CD4-positive, alpha-beta T cell treated with Interleukin-1 beta for 1 hour (primary cell): Measurements from ENCODE around the gene NHSL2.
"Not testable (repeated sequence)": the region's sequence is repeated elsewhere in the genome, so short reads cannot be mapped to it uniquely, and the experiment has no call there.

Experiments
- DNase-seq, 2 donors: peaks; one replicate each; pipeline ENCODE4 v3.0.0-alpha.2; 2020 to 2022

The NHSL2 gene

GRCh38 chrX:72133851-72134546, 223.4 kb downstream of the NHSL2 start:
- DNase-seq, result no peak

- no peak for DNase-seq
These were observed 227.3 kb downstream of the NHSL2 start for GRCh38 chrX:72137846-72138495.

GRCh38 chrX:72139538-72139937, 228.9 kb downstream of the NHSL2 start:
- DNase-seq, result no peak

DNA sequence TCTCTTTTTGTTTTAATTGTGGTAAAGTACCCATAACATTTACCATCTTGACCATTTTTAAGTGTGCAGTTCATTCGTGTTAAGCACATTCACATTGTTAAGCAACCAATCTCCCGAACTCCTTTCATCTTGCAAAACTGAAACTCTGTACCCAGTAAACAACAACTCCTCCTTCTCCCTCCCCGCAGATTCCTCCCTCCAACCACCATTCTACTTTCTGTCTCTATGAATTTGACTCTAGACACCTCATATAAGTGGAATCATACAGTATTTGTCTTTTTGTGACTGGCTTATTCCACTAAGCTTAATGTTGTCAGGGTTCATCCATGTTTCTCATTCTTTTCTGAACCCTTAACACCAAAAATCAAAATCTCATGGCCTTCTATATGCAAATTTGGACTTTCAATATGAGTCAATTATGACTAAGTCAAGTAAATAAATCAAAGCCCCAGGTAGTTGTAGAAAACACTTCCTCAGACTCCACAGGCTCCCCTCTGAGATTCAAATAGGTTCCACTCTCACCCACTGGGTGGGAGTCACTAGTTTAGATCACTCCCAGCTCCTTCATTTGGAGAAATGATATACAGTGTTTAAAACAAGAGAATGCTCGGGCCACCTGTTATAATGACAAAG, 230.8 kb downstream of the NHSL2 start:
- DNase-seq, result no peak

GRCh38 chrX:72142094-72142793, 231.6 kb downstream of the NHSL2 start:
- DNase-seq, result no peak

- no peak for DNase-seq
These were observed 232.4 kb downstream of the NHSL2 start for GRCh38 chrX:72142794-72143608.

GRCh38 chrX:72143609-72143907, 232.9 kb downstream of the NHSL2 start:
- DNase-seq, result no peak

- DNase-seq, result no peak
These were observed 234.5 kb downstream of the NHSL2 start for GRCh38 chrX:72145181-72145580.

- DNase-seq, result no peak
These were observed 235.9 kb downstream of the NHSL2 start for GRCh38 chrX:72146527-72146926.

GRCh38 chrX:72158773-72159172, 248.1 kb downstream of the NHSL2 start:
- DNase-seq, result no peak

GRCh38 chrX:72159769-72160168, 249.1 kb downstream of the NHSL2 start:
- DNase-seq, result no peak

GRCh38 chrX:72165551-72165950, 254.9 kb downstream of the NHSL2 start:
- no peak for DNase-seq

DNA sequence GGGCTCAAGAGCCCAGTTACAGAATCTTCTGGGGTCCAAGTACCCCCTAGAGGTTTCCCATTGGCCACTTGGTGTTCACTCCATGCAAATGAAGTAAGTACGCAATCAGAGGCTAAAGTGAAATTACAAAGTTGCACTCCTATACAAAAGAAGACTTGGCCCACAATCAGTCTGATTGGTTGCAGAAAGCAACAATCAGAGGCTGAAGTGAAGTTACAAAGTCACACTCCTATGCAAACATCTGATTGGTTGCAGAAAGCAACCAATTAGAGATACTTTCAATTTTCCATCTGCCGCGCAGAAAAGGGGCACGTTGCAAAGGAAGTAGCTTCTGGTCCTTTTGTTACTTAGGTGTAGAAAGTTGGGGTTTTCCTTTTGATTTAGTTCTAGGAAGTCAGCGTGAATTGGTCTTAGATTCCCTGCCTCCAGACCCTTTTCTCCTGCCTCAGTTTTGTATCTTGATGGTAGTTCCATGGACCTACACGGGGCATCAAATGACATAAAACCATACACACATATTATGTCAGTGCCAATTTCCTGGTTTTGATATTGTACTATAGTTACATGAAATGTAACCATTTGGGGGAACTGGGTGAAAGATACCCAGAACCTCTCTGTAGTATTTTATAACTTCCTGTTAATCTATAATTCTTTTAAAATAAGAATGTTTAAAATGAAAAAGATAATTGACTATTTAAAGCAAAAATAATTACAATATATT, 258.5 kb downstream of the NHSL2 start:
- peak; percentile 53 to 79 for DNase-seq

DNA sequence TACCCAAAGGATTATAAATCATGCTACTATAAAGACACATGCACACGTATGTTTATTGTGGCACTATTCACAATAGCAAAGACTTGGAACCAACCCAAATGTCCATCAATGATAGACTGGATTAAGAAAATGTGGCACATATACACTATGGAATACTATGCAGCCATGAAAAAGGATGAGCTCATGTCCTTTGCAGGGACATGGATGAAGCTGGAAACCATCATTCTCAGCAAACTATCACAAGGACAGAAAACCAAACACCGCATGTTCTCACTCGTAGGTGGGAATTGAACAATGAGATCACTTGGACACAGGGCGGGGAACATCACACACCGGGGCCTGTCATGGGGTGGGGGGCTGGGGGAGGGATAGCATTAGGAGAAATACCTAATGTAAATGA, 265.6 kb downstream of the NHSL2 start:
- not testable (repeated sequence) for DNase-seq

DNA sequence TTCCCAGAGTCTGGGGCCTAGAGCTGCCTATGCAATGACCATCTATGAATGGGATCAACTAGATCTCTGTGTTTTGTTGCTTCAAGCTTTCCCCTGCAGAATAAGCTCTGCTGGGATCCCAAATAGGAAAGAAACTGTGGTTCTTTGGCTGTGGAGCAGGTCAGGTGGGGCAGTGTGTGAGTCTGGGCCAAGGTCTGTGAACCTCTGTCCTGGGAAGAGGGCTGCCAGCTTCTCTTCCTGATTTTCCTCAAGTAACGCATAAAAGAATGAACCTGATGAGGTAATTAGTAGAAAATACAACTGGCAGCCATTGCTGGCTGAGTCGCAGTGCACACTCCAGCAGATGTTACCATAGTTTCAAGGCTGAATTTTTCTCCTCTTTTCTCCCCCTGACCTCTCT, 266.3 kb downstream of the NHSL2 start:
- DNase-seq, result no peak

GRCh38 chrX:72180539-72180938, 269.9 kb downstream of the NHSL2 start:
- DNase-seq, result no peak

DNA sequence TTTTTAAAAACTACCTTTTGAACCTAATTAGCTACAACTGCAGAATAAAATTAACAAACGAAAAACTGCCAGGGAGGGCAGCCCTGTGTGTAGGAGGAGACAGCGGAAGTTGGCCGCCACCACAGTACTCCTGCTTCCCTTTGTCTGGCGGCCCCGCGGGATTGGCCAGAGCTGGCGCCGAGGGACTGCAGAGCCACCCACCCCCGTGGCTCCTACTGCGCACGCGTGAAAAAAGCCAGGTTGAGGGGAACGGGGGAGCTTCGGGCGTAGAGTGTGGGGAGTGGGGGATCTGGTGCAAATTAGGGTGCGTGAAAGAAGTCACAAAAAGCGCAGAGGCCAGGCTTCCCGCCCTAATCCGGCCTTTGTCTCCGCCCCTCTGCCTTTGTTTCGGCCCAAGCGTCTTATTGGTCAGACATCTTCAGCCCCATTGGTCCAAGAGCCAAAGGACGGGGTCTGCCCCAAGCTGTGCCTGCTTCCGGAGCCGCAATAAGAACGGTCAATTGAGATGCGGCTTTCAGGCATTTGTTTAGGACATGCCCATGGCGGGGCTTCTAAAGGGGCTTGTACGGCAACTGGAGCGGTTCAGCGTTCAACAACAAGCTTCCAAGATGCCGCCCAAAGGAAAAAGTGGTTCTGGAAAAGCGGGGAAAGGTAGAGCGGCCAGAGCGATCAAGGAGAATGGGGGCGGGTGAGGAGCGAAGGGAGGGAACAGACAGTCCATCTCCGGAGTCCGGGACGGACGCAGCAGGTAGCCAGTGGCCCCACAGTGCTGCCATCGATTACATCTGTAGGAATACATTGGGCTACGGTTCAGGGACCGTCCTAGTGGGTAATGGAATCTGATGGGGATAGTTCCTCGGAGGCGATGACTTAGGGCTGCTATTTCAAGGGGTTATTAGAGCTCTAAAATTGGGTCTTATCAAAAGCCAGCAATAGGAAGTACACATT, 270.8 kb downstream of the NHSL2 start, which contains the start of gene PIN4:
PIN4 (plus strand) TSS at position 580 of the 948 bp plus-strand sequence; CDS start at position 609, 29 bp downstream.
- peak; percentile 89 to 92 for DNase-seq

DNA sequence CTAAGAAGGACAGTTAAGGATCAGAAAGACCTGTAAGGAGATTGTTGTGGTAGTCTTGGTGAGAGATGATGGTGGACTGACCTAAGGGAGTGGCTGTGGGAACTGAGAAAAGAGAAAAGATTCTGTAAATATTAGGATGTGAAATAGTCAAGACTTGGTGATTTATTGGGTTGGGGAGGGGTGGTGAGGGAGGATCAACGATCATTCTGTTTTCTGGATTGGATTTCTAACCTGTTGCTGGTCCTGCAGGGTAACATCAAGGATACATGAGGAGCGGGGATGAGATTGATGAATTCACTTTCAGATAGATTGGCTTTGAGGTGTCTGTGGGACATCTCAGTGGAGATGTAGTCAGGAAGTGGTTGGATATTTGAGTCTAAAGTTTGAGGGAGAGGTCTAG, 272.3 kb downstream of the NHSL2 start:
- no peak for DNase-seq

DNA sequence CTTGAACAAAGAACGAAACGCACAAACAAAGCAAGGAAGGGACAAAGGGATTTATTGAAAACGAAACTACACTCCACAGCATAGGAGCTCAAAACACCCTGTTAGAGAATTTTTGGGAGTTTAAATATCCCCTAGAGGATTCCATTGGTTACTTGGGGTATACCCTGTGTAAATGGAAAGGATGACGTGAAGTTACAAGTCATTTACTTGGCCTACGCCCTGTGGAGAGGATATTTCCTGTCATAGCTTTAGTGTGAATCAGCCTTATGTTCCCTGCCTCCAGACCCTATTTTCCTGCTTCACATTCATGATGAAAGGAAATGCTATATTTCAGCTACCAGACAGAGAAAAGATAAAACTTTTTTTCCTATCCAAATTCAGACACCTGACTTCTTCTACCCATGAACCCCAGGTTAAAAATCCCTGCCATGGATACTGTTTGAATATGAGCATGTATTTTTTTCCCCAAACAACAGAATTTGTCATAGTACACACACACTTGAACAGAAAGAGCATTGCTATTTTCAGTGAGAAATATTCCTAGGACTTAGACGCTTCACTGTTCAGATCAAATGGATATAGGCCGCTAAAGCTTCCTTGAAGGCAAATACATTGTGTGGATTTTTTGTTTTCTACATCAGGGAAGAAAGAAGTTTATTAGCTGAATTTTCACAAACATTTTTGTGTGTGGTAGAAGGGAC, 291.3 kb downstream of the NHSL2 start:
- no peak for DNase-seq
